Endothelial cell of umbilical vein (primary cell): ENCODE results near the gene TMEM108. TPM values are rescaled to one million over a fixed set of nuclear protein-coding genes. Genes with fewer than 3 reads are reported as not detected.

Experiments used
- BruUV-seq: library from RNA; stranded (reverse); fragments of 400-500 nt; replicated peaks from 2 replicates; lab custom pipeline; 2021; lab: Mats Ljungman, UMichigan
- CTCF ChIA-PET: fragments of 300-600, 350-600 bp; sonication (Branson Sonifier 250); formaldehyde crosslinking; loops from one replicate; lab custom pipeline; 2021; ENCODE audit warnings: antibody characterized with exemption, inconsistent platforms; lab: Charles Lee
- POLR2A ChIA-PET: fragments of 300-600, 350-600 bp; sonication (Branson Sonifier 250); formaldehyde crosslinking; loops from one replicate; lab custom pipeline; 2021; ENCODE audit warnings: antibody characterized with exemption, inconsistent platforms; lab: Charles Lee
- DNase-seq: peaks from one replicate; pipeline ENCODE4 v3.0.0-alpha.2; 2011; ENCODE audit warnings: low read depth, low spot score
- FAIRE-seq: peaks from 2 replicates; lab custom pipeline; 2011; peaks lifted over from hg19 to GRCh38; lab: Jason Lieb, UNC
- H2AFZ ChIP-seq: 2 replicates; pipeline ENCODE4 v1.6.0; 2012; ENCODE audit warnings: low read depth, low read length, control low read depth, inconsistent platforms
- H3K27ac ChIP-seq: 2 replicates; pipeline ENCODE4 v1.5.1; 2011; ENCODE audit warnings: low read depth, mild to moderate bottlenecking, control low read depth, low read length, moderate library complexity; ENCODE audit not compliant: insufficient read depth
- H3K27me3 ChIP-seq, 2 experiments: 2 replicates each; pipeline versions ENCODE4 v1.6.0 to v1.6.1; 2011; ENCODE audit warnings: low read length in 2 of 2, mixed read lengths in 1 of 2; ENCODE audit not compliant: control insufficient read depth in 2 of 2, insufficient read depth in 2 of 2
- H3K36me3 ChIP-seq, 2 experiments: 2 replicates in 1 of 2; 3 replicates in 1 of 2; pipeline ENCODE4 v1.5.1; 2011; ENCODE audit warnings: low read length in 2 of 2, mild to moderate bottlenecking in 1 of 2, moderate library complexity in 1 of 2; ENCODE audit not compliant: control insufficient read depth in 2 of 2, insufficient read depth in 2 of 2; ENCODE audit errors: extremely low read depth in 1 of 2
- H3K4me1 ChIP-seq: 3 replicates; pipeline ENCODE4 v1.5.1; 2011; ENCODE audit warnings: mild to moderate bottlenecking, low read length; ENCODE audit not compliant: control insufficient read depth, insufficient read depth; ENCODE audit errors: extremely low read depth
- H3K4me2 ChIP-seq: 2 replicates; pipeline ENCODE4 v1.6.1; 2011; ENCODE audit warnings: low read length, control low read depth, mixed read lengths; ENCODE audit not compliant: insufficient read depth
- H3K4me3 ChIP-seq, 3 experiments: fragments of 200-600 bp in 1 of 3; sonication (generic), shearing (Covaris generic) in 1 of 3; replicated peaks in 1 of 3; 2 replicates each; pipeline ENCODE4 v1.5.1; 2011 to 2016; ENCODE audit warnings: control low read depth in 3 of 3, low read length in 3 of 3, mild to moderate bottlenecking in 2 of 3, inconsistent platforms in 1 of 3, low read depth in 1 of 3, moderate library complexity in 1 of 3; ENCODE audit not compliant: insufficient read depth in 1 of 3
- H3K79me2 ChIP-seq: 2 replicates; pipeline ENCODE4 v1.6.0; 2012; ENCODE audit warnings: low read length, inconsistent platforms; ENCODE audit not compliant: control insufficient read depth, insufficient read depth
- H3K9ac ChIP-seq: replicated peaks from 2 replicates; pipeline ENCODE3; 2011; ENCODE audit warnings: low read length, control low read depth; ENCODE audit not compliant: insufficient read depth; ENCODE audit errors: extremely low read depth
- H3K9me1 ChIP-seq: replicated peaks from 3 replicates; pipeline ENCODE4 v1.6.0; 2011; ENCODE audit warnings: mild to moderate bottlenecking, low read length; ENCODE audit not compliant: control insufficient read depth, insufficient read depth; ENCODE audit errors: extremely low read depth
- H3K9me3 ChIP-seq: replicated peaks from 2 replicates; pipeline ENCODE4 v1.5.1; 2012; ENCODE audit warnings: low read length, inconsistent platforms; ENCODE audit not compliant: control insufficient read depth, insufficient read depth
- H4K20me1 ChIP-seq: replicated peaks from 2 replicates; pipeline ENCODE3; 2011; ENCODE audit warnings: mild to moderate bottlenecking, low read length; ENCODE audit not compliant: control insufficient read depth, insufficient read depth; ENCODE audit errors: extremely low read depth
- CTCF ChIP-seq, 2 donors: IDR thresholded peaks; 1 replicate in 1 of 2; 2 replicates in 1 of 2; pipeline ENCODE4 v1.5.1; 2011; ENCODE audit warnings: low read length in 2 of 2, mild to moderate bottlenecking in 2 of 2, moderate library complexity in 2 of 2, control low read depth in 1 of 2, inconsistent platforms in 1 of 2, low read depth in 1 of 2; ENCODE audit not compliant: insufficient read depth in 1 of 2; ENCODE audit errors: extremely low read depth in 1 of 2
- EZH2 ChIP-seq: IDR thresholded peaks from 2 replicates; pipeline ENCODE4 v1.6.1; 2012; ENCODE audit warnings: borderline replicate concordance, low read depth, mild to moderate bottlenecking, moderate library complexity, low read length, inconsistent platforms; ENCODE audit not compliant: severe bottlenecking
- FOS ChIP-seq: IDR thresholded peaks from 2 replicates; pipeline ENCODE4 v1.6.1; 2011; ENCODE audit warnings: mild to moderate bottlenecking, low read length, moderate library complexity, borderline replicate concordance; ENCODE audit not compliant: insufficient read depth
- GATA2 ChIP-seq: IDR thresholded peaks from 2 replicates; pipeline ENCODE4 v1.7.0; 2011; ENCODE audit warnings: low read depth, mild to moderate bottlenecking, moderate library complexity, mixed read lengths, low read length; ENCODE audit not compliant: insufficient read length, insufficient read depth
- JUN ChIP-seq: IDR thresholded peaks from 2 replicates; pipeline ENCODE4 v1.6.1; 2011; ENCODE audit warnings: borderline replicate concordance, low read depth; ENCODE audit not compliant: insufficient read length, insufficient read depth
- MAX ChIP-seq: IDR thresholded peaks from 2 replicates; pipeline ENCODE4 v1.6.1; 2011; ENCODE audit not compliant: insufficient read depth, insufficient read length
- MYC ChIP-seq: IDR thresholded peaks from one replicate; pipeline ENCODE4 v1.6.1; 2011; ENCODE audit warnings: mild to moderate bottlenecking, low read depth, low read length
- POLR2A ChIP-seq: IDR thresholded peaks from 2 replicates; pipeline ENCODE4 v1.6.1; 2012; ENCODE audit warnings: low read depth, mild to moderate bottlenecking, control low read depth, low read length
- POLR2AphosphoS5 ChIP-seq: IDR thresholded peaks from 2 replicates; pipeline ENCODE4 v1.6.1; 2012; ENCODE audit warnings: low read depth, mild to moderate bottlenecking, control low read depth, low read length, moderate library complexity; ENCODE audit not compliant: insufficient read depth
- dilution Hi-C: fragments of 300-500 bp; cut with MboI; formaldehyde crosslinking; loops from one replicate; pipeline ENCODE4 v1.15.0; 2019; ENCODE audit warnings: low sequenced_read_pairs; ENCODE audit not compliant: extremely low pct_ligation_motif_present
- intact Hi-C: fragments of 100-400 bp; cut with micrococcal nuclease; formaldehyde crosslinking; loops from one replicate; pipeline ENCODE4 v1.10.0; 2022
- polyA plus RNA-seq, 4 experiments: library from polyadenylated mRNA; depleted of rRNA in 3 of 4; stranded (reverse) in 3 of 4; unstranded in 1 of 4; fragments of >200 nt; gene quantifications; 2 replicates each; pipeline versions ENCODE4 v1.2.1 to v1.2.3, GENCODE V29; 2011 to 2012; ENCODE audit warnings: missing spikeins in 1 of 4
- total RNA-seq: library from RNA; stranded (reverse); gene quantifications from 2 replicates; pipeline ENCODE4 v1.2.3, GENCODE V29; 2021

TMEM108 gene
- total and polyA plus RNA-seq, 2 donors (not counting 3 experiments of a cell fraction or from before 2014, with no cell fraction given) = 0.40 to 1.1 TPM

- CTCF ChIA-PET = interaction anchor here (1.6 to 3.4 kb wide), 2 partner anchors 11 to 17 kb away, joined by 4 to 9 read pairs; no protein-coding TSS in a partner anchor
- dilution Hi-C loops = no loop called here
Measured at GRCh38 chr3:133058243-133058642, 20.1 kb downstream of the TMEM108 start.

GRCh38 chr3:133058831-133059230 lies 20.6 kb downstream of the TMEM108 start:
- ChIA-PET POLR2A (no interaction called here), CTCF (interaction anchor here (1.6 to 3.4 kb wide), 2 partner anchors 10 to 18 kb away, joined by 4 to 9 read pairs; no protein-coding TSS in a partner anchor)
- dilution Hi-C loops (no loop called here), intact Hi-C loops (no loop called here)
- H3K9me1 ChIP-seq = no peaks in the 10 kb centered on the region
- H3K79me2 ChIP-seq = no peaks in the 10 kb centered on the region
- no peak overlapping the region for H3K9ac ChIP-seq
- FAIRE-seq (no peak), DNase-seq (no peak)
- no peak overlapping the region for H3K4me3 ChIP-seq
- no peaks in the 10 kb centered on the region for H4K20me1 ChIP-seq
- H3K27me3 ChIP-seq = peaks cover 0 to 1% of the 10 kb centered on the region in 2 experiments
- H2AFZ ChIP-seq = no peak overlapping the region
- no peak overlapping the region for H3K4me2 ChIP-seq
- no peaks in the 10 kb centered on the region for H3K36me3 ChIP-seq
- BruUV-seq = no TSS peak
- TF ChIP-seq CTCF (IDR thresholded peaks at IDR 0.05; ENCODE audit: extremely low read depth in 1 of 2, insufficient read depth in 1 of 2, low read depth in 1 of 2, low read length in 2 of 2) = no peak
- TF ChIP-seq FOS = no peak
- no peak for TF ChIP-seq MYC
- no peak for TF ChIP-seq EZH2
- no peak for TF ChIP-seq MAX
- no peak for TF ChIP-seq JUN
- TF ChIP-seq GATA2 = no peak
- no peak for TF ChIP-seq POLR2A
- TF ChIP-seq POLR2AphosphoS5 = no peak
- no peak overlapping the region for H3K27ac ChIP-seq
- no peaks in the 10 kb centered on the region for H3K9me3 ChIP-seq
- no peaks in the 10 kb centered on the region for H3K4me1 ChIP-seq

More at GRCh38 chr3:133058243-133058642, 20.1 kb downstream of the TMEM108 start:
- POLR2A ChIA-PET = no interaction called here
- H3K4me2 ChIP-seq = no peak overlapping the region
- no peak for DNase-seq
- no TSS peak for BruUV-seq
- no peaks in the 10 kb centered on the region for H3K9me3 ChIP-seq
- H3K79me2 ChIP-seq = no peaks in the 10 kb centered on the region
- no peak overlapping the region for H3K27ac ChIP-seq
- H3K4me1 ChIP-seq = no peaks in the 10 kb centered on the region
- H3K27me3 ChIP-seq = peaks cover 0 to 1% of the 10 kb centered on the region in 2 experiments
- FAIRE-seq = no peak
- TF ChIP-seq CTCF (IDR thresholded peaks at IDR 0.05; ENCODE audit: extremely low read depth in 1 of 2, insufficient read depth in 1 of 2, low read depth in 1 of 2, low read length in 2 of 2) = no peak
- no peak overlapping the region for H3K9ac ChIP-seq
- intact Hi-C loops = no loop called here
- H3K4me3 ChIP-seq = no peak overlapping the region
- H3K9me1 ChIP-seq = no peaks in the 10 kb centered on the region
- no peaks in the 10 kb centered on the region for H4K20me1 ChIP-seq
- H2AFZ ChIP-seq = no peak overlapping the region
- no peaks in the 10 kb centered on the region for H3K36me3 ChIP-seq
